ENCODE results near the gene AARS2. TPM values are rescaled to one million over a fixed set of nuclear protein-coding genes. Genes with fewer than 3 reads are reported as not detected.

AARS2 gene
- total RNA-seq, 1 donor from 2014 or later, result 34.3 TPM

GRCh38 chr6:44269921-44270525 is 43.1 kb downstream of the AARS2 start, which contains the start of gene TMEM151B:
TMEM151B (plus strand) TSS chr6:44270450; CDS start chr6:44270743, 293 bp downstream.
- no peak for DNase-seq (ENCODE audit: extremely low spot score, unreplicated experiment)
- H3K27ac Mint-ChIP-seq, result no peak within 1 kb of the TSS
- TF ChIP-seq CTCF (conservative IDR thresholded peaks at IDR 0.05), result no peak
- no peaks in the 10 kb centered on the region for H3K36me3 Mint-ChIP-seq
- no peaks in the 10 kb centered on the region for H3K4me1 Mint-ChIP-seq (ENCODE audit: unreplicated experiment)
- H3K27me3 Mint-ChIP-seq, result peaks cover 60% of the 10 kb centered on the region
- peak within 1 kb of the TSS; percentile 83 for H3K4me3 Mint-ChIP-seq
- H3K9me3 Mint-ChIP-seq, result no peaks in the 10 kb centered on the region

- Mint-ChIP-seq H3K36me3 (no peaks in the 10 kb centered on the region), H3K4me1 (ENCODE audit: unreplicated experiment) (peaks cover 5% of the 10 kb centered on the region), H3K9me3 (no peaks in the 10 kb centered on the region), H3K27ac (no peak overlapping the region), H3K4me3 (peak overlapping the region; percentile 83), H3K27me3 (peaks cover 56% of the 10 kb centered on the region)
- no peak for TF ChIP-seq CTCF (conservative IDR thresholded peaks at IDR 0.05)
- no peak for DNase-seq (ENCODE audit: extremely low spot score, unreplicated experiment)
Observed at GRCh38 chr6:44269178-44269920, 43.8 kb downstream of the AARS2 start.

- no peaks in the 10 kb centered on the region for H3K9me3 Mint-ChIP-seq
- peaks cover 17% of the 10 kb centered on the region for H3K4me1 Mint-ChIP-seq (ENCODE audit: unreplicated experiment)
- no peaks in the 10 kb centered on the region for H3K36me3 Mint-ChIP-seq
- DNase-seq (ENCODE audit: extremely low spot score, unreplicated experiment), result no peak
- TF ChIP-seq CTCF (conservative IDR thresholded peaks at IDR 0.05), result peak; percentile 97
- no peak overlapping the region for H3K27ac Mint-ChIP-seq
- H3K27me3 Mint-ChIP-seq, result peaks cover 48% of the 10 kb centered on the region
- H3K4me3 Mint-ChIP-seq, result peak overlapping the region; percentile 68
Observed at GRCh38 chr6:44268095-44268628, 45.0 kb downstream of the AARS2 start.

- Mint-ChIP-seq H3K27ac (no peak overlapping the region), H3K9me3 (no peaks in the 10 kb centered on the region), H3K36me3 (no peaks in the 10 kb centered on the region), H3K27me3 (peaks cover 39% of the 10 kb centered on the region), H3K4me1 (ENCODE audit: unreplicated experiment) (peaks cover 23% of the 10 kb centered on the region), H3K4me3 (no peak overlapping the region)
- DNase-seq (ENCODE audit: extremely low spot score, unreplicated experiment), result no peak
- no peak for TF ChIP-seq CTCF (conservative IDR thresholded peaks at IDR 0.05)
Observed at GRCh38 chr6:44267252-44267651, 45.9 kb downstream of the AARS2 start.

- H3K9me3 Mint-ChIP-seq, result no peaks in the 10 kb centered on the region
- DNase-seq (ENCODE audit: extremely low spot score, unreplicated experiment), result no peak
- H3K36me3 Mint-ChIP-seq, result no peaks in the 10 kb centered on the region
- peak overlapping the region; percentile 93 for H3K4me3 Mint-ChIP-seq
- H3K27ac Mint-ChIP-seq, result peak overlapping the region; percentile 55
- H3K4me1 Mint-ChIP-seq (ENCODE audit: unreplicated experiment), result peaks cover 23% of the 10 kb centered on the region
- H3K27me3 Mint-ChIP-seq, result peaks cover 32% of the 10 kb centered on the region
- no peak for TF ChIP-seq CTCF (conservative IDR thresholded peaks at IDR 0.05)
Observed at GRCh38 chr6:44266347-44266746, 46.8 kb downstream of the AARS2 start.

Measured in type B pancreatic cell (in vitro differentiated cells).